Gastrocnemius medialis (tissue), 4 donors: ENCODE measurements around the gene ZMYND11. TPM values are rescaled to one million over a fixed set of nuclear protein-coding genes. Genes with fewer than 3 reads are reported as not detected.

ENCODE experiments used
- ATAC-seq, 2 donors: fragments of 150-250 bp; one replicate each; pipeline ENCODE4 v1.9.1; 2016
- DNase-seq, 2 donors: peaks; one replicate each; pipeline ENCODE4 v3.0.0-alpha.2; 2019
- H3K27ac ChIP-seq, 4 donors: fragments of 200-600 bp; sonication (generic); 1 replicate in 1 of 4; 2 replicates in 3 of 4; pipeline ENCODE4 v1.5.1; 2016 to 2018; ENCODE audit warnings: mild to moderate bottlenecking in 2 of 4, moderate library complexity in 1 of 4
- H3K27me3 ChIP-seq, 3 donors: fragments of 200-600 bp; sonication (generic) in 2 of 3; 1 replicate in 1 of 3; 2 replicates in 2 of 3; pipeline versions ENCODE4 v1.5.1 to v1.6.0; 2016 to 2019; ENCODE audit warnings: mild to moderate bottlenecking in 1 of 3, moderate library complexity in 1 of 3
- H3K36me3 ChIP-seq, 2 donors: fragments of 200-600 bp; sonication (generic) in 1 of 2; one replicate each; pipeline ENCODE4 v1.5.1; 2017 to 2018
- H3K4me1 ChIP-seq, 2 donors: fragments of 200-600 bp; sonication (generic) in 1 of 2; one replicate each; pipeline ENCODE4 v1.5.1; 2016 to 2017; ENCODE audit warnings: mild to moderate bottlenecking in 2 of 2
- H3K4me3 ChIP-seq, 4 donors: fragments of 200-600 bp; sonication (generic) in 3 of 4; 1 replicate in 1 of 4; 2 replicates in 3 of 4; pipeline ENCODE4 v1.5.1; 2016 to 2019; ENCODE audit warnings: mild to moderate bottlenecking in 2 of 4
- H3K9me3 ChIP-seq, 3 donors: fragments of 200-600 bp; sonication (generic) in 2 of 3; 1 replicate in 1 of 3; 2 replicates in 2 of 3; pipeline ENCODE4 v1.5.1; 2016 to 2019
- POLR2A ChIP-seq, 2 donors: fragments of 450-650 bp; IDR thresholded peaks; one replicate each; pipeline ENCODE4 v1.6.1; 2017; ENCODE audit warnings: antibody characterized with exemption in 2 of 2, mild to moderate bottlenecking in 2 of 2, moderate library complexity in 2 of 2
- in situ Hi-C, 4 donors: fragments of 200-750 bp; cut with MboI; loops; one replicate each; pipeline versions ENCODE4 v1.15.0 to v1.8.0; 2017; ENCODE audit warnings: low sequenced_read_pairs in 4 of 4
- intact Hi-C: fragments of 100-400 bp; cut with DNase I; formaldehyde crosslinking; loops from one replicate; pipeline ENCODE4 v1.15.1; 2023; ENCODE audit warnings: low total_unique reads
- total RNA-seq, 4 donors: library from RNA; depleted of rRNA; stranded (reverse); fragments of >200 nt; gene quantifications; one replicate each; pipeline versions ENCODE4 v1.1.0 to v1.2.3, GENCODE V29; 2016
- TF ChIP-seq, protein P1 (sequence below), 5 experiments: fragments of 450-650 bp in 3 of 5; fragments of 200-600 bp in 2 of 5; sonication (generic) in 2 of 5; IDR thresholded peaks in 4 of 5; conservative IDR thresholded peaks in 1 of 5; 1 replicate in 4 of 5; 2 replicates in 1 of 5; pipeline ENCODE4 v1.5.1; 2016 to 2019; ENCODE audit warnings: antibody characterized with exemption in 5 of 5, mild to moderate bottlenecking in 3 of 5, moderate library complexity in 3 of 5

The ZMYND11 gene
- total RNA-seq, 4 donors from 2014 or later = 58.3 to 78.0 (median 65.2) TPM

DNA sequence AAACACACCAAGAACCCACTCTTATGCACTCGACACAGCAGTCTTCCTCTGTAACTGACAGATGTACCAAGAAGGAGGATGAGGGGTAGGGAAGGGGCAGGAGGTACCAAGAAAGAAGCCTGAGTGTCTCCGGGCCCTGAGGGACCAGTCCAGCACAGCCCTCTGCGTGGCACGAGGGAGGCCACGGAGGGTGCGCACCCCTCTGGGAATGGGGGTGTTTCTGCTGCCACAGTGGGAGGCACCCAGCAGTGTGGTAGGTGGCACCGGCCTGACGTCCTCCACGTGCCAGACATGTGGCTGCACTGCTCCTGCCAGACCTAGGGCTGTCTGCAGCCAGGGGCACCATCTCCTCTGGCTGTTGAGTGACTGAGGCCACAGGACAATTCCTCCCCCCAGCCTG lies 154.3 kb downstream of the ZMYND11 start:
- Histone ChIP-seq H3K9me3 (no peaks in the 10 kb centered on the region), H3K36me3 (peaks cover 0 to 15% of the 10 kb centered on the region in 2 donors), H3K4me1 (no peaks in the 10 kb centered on the region), H3K4me3 (no peak overlapping the region), H3K27ac (no peak overlapping the region), H3K27me3 (no peaks in the 10 kb centered on the region)
- TF ChIP-seq, protein P1, sequence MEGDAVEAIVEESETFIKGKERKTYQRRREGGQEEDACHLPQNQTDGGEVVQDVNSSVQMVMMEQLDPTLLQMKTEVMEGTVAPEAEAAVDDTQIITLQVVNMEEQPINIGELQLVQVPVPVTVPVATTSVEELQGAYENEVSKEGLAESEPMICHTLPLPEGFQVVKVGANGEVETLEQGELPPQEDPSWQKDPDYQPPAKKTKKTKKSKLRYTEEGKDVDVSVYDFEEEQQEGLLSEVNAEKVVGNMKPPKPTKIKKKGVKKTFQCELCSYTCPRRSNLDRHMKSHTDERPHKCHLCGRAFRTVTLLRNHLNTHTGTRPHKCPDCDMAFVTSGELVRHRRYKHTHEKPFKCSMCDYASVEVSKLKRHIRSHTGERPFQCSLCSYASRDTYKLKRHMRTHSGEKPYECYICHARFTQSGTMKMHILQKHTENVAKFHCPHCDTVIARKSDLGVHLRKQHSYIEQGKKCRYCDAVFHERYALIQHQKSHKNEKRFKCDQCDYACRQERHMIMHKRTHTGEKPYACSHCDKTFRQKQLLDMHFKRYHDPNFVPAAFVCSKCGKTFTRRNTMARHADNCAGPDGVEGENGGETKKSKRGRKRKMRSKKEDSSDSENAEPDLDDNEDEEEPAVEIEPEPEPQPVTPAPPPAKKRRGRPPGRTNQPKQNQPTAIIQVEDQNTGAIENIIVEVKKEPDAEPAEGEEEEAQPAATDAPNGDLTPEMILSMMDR (IDR thresholded peaks at IDR 0.05 in 4 of 5, conservative IDR thresholded peaks at IDR 0.05 in 1 of 5) = no peak
- no peak for TF ChIP-seq POLR2A (IDR thresholded peaks at IDR 0.05)
- DNase-seq = no peak
- intact Hi-C loops (no loop called here), in situ Hi-C loops (no loop called here)
- no peak for ATAC-seq

DNA sequence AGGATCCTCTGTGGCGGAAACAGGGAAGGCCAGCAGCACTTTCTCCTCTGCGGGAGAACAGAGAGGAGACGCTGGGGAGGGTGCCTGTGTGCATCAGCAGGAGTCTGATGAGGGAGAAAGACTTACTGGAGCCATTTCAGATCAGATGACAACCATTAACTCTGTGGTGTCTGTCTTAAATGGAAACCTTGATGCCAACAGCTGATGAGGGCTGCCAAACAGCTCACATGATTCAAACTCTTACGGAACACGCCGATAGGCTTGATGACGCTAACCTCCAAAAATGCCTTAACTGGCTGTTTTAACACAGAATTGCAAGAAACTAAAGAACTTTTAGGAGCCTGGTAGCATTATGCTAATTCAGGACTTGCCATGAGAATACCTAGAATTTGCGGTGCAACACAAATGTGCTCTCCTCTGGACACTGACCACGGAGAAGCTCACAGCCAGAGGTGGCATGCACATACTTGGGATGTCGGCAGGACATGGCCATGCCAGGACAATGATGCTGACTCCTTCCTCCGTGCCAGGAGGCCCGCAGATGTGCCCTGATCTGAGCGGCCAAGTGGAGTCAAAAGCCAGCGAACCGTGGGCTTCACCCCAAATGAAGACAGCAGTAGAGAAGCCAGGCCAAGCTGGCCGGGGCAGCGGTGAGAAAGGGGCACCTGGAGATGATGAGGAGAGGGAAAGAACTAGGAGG lies 154.9 kb downstream of the ZMYND11 start:
- no peak for DNase-seq
- in situ Hi-C loops (no loop called here), intact Hi-C loops (no loop called here)
- no peaks in the 10 kb centered on the region for H3K9me3 ChIP-seq
- no peak for ATAC-seq
- no peak for TF ChIP-seq POLR2A (IDR thresholded peaks at IDR 0.05)
- TF ChIP-seq, protein P1 (IDR thresholded peaks at IDR 0.05 in 4 of 5, conservative IDR thresholded peaks at IDR 0.05 in 1 of 5) = no peak
- no peak overlapping the region for H3K4me3 ChIP-seq
- H3K36me3 ChIP-seq = peaks cover 0 to 9% of the 10 kb centered on the region in 2 donors
- H3K27ac ChIP-seq = no peak overlapping the region
- H3K27me3 ChIP-seq = no peaks in the 10 kb centered on the region
- H3K4me1 ChIP-seq = no peaks in the 10 kb centered on the region

DNA sequence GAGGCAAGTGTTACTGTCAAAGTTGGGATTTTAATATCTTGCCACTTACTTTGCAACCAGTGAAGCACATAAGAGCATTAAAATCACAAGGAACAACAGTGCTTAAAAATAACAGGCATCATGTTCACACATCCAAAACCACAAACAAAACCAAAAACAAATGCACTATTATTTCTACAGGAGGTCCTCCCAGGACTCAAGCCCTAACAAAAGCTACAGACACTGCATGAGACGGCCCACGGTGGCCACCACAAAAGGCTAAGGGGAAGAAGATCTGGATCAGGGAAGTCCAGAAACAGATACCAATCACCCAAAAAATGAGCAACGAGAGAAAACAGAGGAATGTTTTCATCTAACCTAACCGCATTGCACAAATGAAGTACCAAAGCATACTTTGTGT lies 158.4 kb downstream of the ZMYND11 start:
- ATAC-seq = no peak
- Histone ChIP-seq H3K36me3 (no peaks in the 10 kb centered on the region), H3K9me3 (no peaks in the 10 kb centered on the region), H3K27me3 (no peaks in the 10 kb centered on the region), H3K4me1 (no peaks in the 10 kb centered on the region), H3K27ac (no peak overlapping the region), H3K4me3 (no peak overlapping the region)
- in situ Hi-C loops = no loop called here
- TF ChIP-seq, protein P1 (IDR thresholded peaks at IDR 0.05 in 4 of 5, conservative IDR thresholded peaks at IDR 0.05 in 1 of 5) = no peak
- no peak for TF ChIP-seq POLR2A (IDR thresholded peaks at IDR 0.05)
- no peak for DNase-seq
- intact Hi-C loops = no loop called here

DNA sequence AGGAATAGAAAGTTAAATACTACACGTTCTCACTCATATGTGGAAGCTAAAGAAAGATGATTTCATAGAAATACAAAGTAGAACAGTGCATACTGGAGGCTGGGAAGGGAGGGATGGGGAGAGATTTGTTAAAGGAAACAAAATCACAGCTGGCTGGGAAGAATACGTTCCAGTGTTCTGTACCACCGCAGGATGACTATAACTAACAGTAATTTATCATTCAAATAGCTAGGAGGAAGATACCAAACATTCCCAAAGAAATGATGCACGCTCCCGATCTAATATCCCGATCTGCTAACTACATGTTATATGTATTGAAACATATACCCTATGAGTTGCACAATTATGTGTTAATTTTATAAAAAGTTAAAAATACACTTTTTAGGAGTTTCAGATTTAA lies 162.3 kb downstream of the ZMYND11 start:
- TF ChIP-seq, protein P1 (IDR thresholded peaks at IDR 0.05 in 4 of 5, conservative IDR thresholded peaks at IDR 0.05 in 1 of 5) = no peak
- TF ChIP-seq POLR2A (IDR thresholded peaks at IDR 0.05) = no peak
- in situ Hi-C loops (no loop called here), intact Hi-C loops (no loop called here)
- Histone ChIP-seq H3K27ac (no peak overlapping the region), H3K9me3 (no peaks in the 10 kb centered on the region), H3K4me1 (no peaks in the 10 kb centered on the region), H3K27me3 (no peaks in the 10 kb centered on the region), H3K36me3 (peaks cover 0 to 11% of the 10 kb centered on the region in 2 donors), H3K4me3 (no peak overlapping the region)
- ATAC-seq (no peak), DNase-seq (no peak)

DNA sequence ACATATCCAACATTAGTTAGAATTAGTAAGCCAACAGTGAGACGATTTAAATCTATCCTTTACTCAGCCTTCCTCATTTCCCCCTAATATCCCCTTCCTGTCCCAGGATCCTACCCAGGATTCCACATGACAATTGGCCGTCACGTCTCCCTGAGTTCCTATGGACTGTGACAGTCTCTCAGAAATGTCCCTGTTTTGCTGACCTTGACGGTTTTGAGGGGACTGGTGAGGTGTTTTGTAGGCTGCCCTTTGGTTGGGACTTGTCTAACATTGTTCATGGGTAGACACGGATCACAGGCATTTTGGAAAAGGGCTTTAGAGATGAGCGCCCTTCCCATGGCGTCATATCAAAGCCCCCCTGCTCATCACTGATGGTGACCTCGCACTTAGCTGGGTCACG lies 162.8 kb downstream of the ZMYND11 start:
- no peak for DNase-seq
- TF ChIP-seq, protein P1 (IDR thresholded peaks at IDR 0.05 in 4 of 5, conservative IDR thresholded peaks at IDR 0.05 in 1 of 5) = no peak
- no peak for TF ChIP-seq POLR2A (IDR thresholded peaks at IDR 0.05)

More for the DNA sequence above, 162.8 kb downstream of the ZMYND11 start:
- H3K27me3 ChIP-seq = no peaks in the 10 kb centered on the region
- no peaks in the 10 kb centered on the region for H3K9me3 ChIP-seq
- H3K4me1 ChIP-seq = no peaks in the 10 kb centered on the region
- in situ Hi-C loops (no loop called here), intact Hi-C loops (no loop called here)
- no peak overlapping the region for H3K4me3 ChIP-seq
- no peak overlapping the region for H3K27ac ChIP-seq
- ATAC-seq = no peak
- peaks cover 0 to 11% of the 10 kb centered on the region in 2 donors for H3K36me3 ChIP-seq
